Left lung (tissue), 10 donors: ENCODE measurements around the gene COA3. TPM values are rescaled to one million over a fixed set of nuclear protein-coding genes. Genes with fewer than 3 reads are reported as not detected.

Experiments
- ATAC-seq: fragments of 200-7000 bp; cut with Tn5 transposase; one replicate; pipeline ENCODE4 v1.9.1; 2020; ENCODE audit warnings: moderate library complexity
- DNase-seq, 4 donors: peaks; one replicate each; pipeline ENCODE4 v3.0.0-alpha.2; 2013 to 2020
- H3K27ac ChIP-seq, 2 donors: fragments of 200-600 bp; sonication (generic) in 1 of 2; one replicate each; pipeline versions ENCODE4 v1.5.0 to v1.8.0; 2020 to 2021
- H3K27me3 ChIP-seq, 2 donors: fragments of 200-600 bp; sonication (generic) in 1 of 2; one replicate each; pipeline versions ENCODE4 v1.5.0 to v1.8.0; 2020 to 2021
- H3K36me3 ChIP-seq, 2 donors: fragments of 200-600 bp; sonication (generic) in 1 of 2; one replicate each; pipeline versions ENCODE4 v1.5.0 to v1.8.0; 2020 to 2021
- H3K4me1 ChIP-seq, 2 donors: fragments of 200-600 bp; one replicate each; pipeline ENCODE4 v1.8.0; 2021
- H3K4me3 ChIP-seq, 2 donors: fragments of 200-600 bp; sonication (generic) in 1 of 2; one replicate each; pipeline versions ENCODE4 v1.5.0 to v1.8.0; 2020 to 2021; ENCODE audit warnings: mild to moderate bottlenecking in 1 of 2
- H3K9me3 ChIP-seq, 2 donors: fragments of 200-600 bp; sonication (generic) in 1 of 2; one replicate each; pipeline versions ENCODE4 v1.5.0 to v1.8.0; 2020 to 2021
- intact Hi-C, 2 donors: fragments of 100-400 bp; cut with DNase I; formaldehyde crosslinking; loops; one replicate each; pipeline versions ENCODE4 v1.11.2 to v1.14.2; 2022
- polyA plus RNA-seq, 6 donors: library from polyadenylated mRNA; unstranded; fragments of 120-200 nt; gene quantifications; one replicate each; pipeline ENCODE4 v1.2.1, GENCODE V29; 2013; ENCODE audit not compliant: insufficient read length in 6 of 6
- total RNA-seq, 2 donors: library from RNA; stranded (reverse); fragmentation: NEBNext Ultra II Directional; extraction: Animal tissue kit (Norgen Biotek cat#: 25700); gene quantifications; one replicate each; pipeline ENCODE4 v1.2.1, GENCODE V29; 2021
- TF ChIP-seq, protein P1 (sequence below), 2 donors: fragments of 200-600 bp; sonication (generic) in 1 of 2; IDR thresholded peaks; one replicate each; pipeline versions ENCODE4 v1.5.0 to v1.8.0; 2021; ENCODE audit warnings: antibody characterized with exemption in 2 of 2
- donor health status: DM: no; HTN: yes; CAD: no.
- donor health status: DM: no; HTN: no; CAD: no.

The COA3 gene
- total and polyA plus RNA-seq, 8 donors, result 59.1 to 96.2 (median 89.3) TPM

DNA sequence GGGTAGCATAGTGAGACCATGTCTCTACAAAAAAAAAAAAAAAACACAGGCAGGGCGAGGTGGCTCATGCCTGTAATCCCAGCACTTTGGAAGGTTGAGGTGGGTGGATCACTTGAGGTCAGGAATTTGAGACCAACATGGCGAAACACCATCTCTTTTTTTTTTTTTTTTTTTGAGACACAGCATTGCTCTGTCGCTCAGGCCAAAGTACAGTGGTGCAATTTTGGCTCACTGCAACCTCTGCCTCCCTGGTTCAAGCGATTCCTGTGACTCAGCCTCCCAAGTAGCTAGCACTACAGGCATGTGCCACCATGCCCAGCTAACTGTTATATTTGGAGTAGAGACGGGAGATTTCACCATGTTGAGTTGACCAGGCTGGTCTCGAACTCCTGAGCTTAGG, 32.4 kb downstream of the COA3 start:
- DNase-seq (no peak), ATAC-seq (no peak)
- Histone ChIP-seq H3K27me3 (peaks cover 10 to 28% of the 10 kb centered on the region in 2 donors), H3K27ac (no peak overlapping the region), H3K4me3 (no peak overlapping the region), H3K4me1 (peaks cover 4 to 6% of the 10 kb centered on the region in 2 donors), H3K36me3 (no peaks in the 10 kb centered on the region), H3K9me3 (no peaks in the 10 kb centered on the region)
- intact Hi-C loops, result no loop called here
- TF ChIP-seq, protein P1, sequence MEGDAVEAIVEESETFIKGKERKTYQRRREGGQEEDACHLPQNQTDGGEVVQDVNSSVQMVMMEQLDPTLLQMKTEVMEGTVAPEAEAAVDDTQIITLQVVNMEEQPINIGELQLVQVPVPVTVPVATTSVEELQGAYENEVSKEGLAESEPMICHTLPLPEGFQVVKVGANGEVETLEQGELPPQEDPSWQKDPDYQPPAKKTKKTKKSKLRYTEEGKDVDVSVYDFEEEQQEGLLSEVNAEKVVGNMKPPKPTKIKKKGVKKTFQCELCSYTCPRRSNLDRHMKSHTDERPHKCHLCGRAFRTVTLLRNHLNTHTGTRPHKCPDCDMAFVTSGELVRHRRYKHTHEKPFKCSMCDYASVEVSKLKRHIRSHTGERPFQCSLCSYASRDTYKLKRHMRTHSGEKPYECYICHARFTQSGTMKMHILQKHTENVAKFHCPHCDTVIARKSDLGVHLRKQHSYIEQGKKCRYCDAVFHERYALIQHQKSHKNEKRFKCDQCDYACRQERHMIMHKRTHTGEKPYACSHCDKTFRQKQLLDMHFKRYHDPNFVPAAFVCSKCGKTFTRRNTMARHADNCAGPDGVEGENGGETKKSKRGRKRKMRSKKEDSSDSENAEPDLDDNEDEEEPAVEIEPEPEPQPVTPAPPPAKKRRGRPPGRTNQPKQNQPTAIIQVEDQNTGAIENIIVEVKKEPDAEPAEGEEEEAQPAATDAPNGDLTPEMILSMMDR (IDR thresholded peaks at IDR 0.05), result no peak

DNA sequence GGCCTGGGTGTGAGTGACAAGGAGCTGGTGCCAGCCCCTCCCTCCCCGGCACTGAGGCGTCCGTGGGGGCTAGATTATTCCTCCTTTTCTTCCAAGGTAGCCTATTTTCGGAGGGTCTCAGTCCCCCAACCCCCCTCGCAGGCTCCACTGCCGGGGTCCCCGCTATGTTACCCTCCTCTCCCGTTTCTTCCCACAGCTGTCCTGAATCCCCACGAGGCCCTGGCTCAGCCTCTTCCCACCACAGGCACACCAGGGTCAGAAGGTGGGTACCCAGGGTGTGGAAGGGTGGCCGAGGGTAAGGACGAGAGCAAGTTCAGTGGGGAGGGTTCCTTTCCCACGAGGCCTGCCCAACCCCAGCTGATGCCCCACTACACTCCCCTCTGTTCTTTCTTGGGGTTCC, 36.9 kb downstream of the COA3 start:
- no peak for ATAC-seq

DNA sequence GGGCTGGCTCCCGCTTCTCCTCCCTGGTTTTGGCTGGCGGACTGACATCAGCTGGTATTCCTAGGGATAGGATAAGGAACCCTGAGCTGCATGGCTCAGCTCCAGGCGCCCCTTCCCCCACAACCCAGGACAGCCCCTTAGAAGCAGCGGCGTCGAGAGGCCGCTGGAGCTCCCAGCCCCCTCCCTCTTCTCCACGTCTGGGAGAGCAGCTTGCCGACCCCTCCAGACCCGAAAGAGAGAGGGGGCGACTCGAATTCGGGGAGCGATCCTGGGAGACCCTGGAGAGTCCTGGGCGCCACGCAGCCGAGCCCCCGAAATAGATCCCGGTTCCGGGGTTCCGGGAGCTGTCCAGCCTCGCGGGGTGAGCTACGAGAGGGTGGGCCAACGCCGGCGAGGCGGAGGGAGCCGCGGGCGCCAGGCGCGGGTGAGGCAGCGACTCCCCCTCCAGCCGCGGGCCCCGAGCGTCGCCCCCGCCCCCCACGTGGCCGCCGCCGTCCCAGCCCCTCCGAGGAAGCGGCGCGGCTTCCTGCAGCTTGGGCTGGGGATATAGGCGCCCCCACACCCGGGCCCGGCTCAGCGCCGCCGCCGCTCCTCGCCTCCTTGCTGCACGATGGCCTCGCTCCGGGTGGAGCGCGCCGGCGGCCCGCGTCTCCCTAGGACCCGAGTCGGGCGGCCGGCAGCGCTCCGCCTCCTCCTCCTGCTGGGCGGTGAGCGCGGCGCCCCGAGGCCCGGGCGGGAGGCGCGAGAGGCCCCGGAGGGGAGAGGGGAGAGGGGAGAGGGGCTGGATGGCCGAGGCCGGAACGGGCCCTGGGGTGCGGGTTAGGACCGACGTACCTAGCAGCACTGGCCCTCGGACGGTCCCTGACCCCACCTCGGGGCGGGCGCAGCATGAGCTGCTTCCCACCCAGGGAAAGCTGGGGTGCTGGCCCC, 37.6 kb downstream of the COA3 start, which contains the start of gene RAMP2:
Gene RAMP2 (plus strand): TSS at position 576 of the 930 bp plus-strand sequence. CDS start 35 bp downstream, at position 611.
- no peaks in the 10 kb centered on the region for H3K36me3 ChIP-seq
- TF ChIP-seq, protein P1 (IDR thresholded peaks at IDR 0.05), result no peak
- ATAC-seq (peak; percentile 58), DNase-seq (peak in 3 of 4 donors; percentile 56 to 83 (median 63))
- H3K4me1 ChIP-seq, result peaks cover 4 to 16% of the 10 kb centered on the region in 2 donors
- H3K27me3 ChIP-seq, result peaks cover 20 to 57% of the 10 kb centered on the region in 2 donors
- intact Hi-C loops, result loop anchor here in 1 of 2 donors (5.0 kb wide), 1 partner anchor 39 kb away; no protein-coding TSS in a partner anchor
- H3K27ac ChIP-seq, result peak within 1 kb of the TSS; percentile 78 to 80
- H3K4me3 ChIP-seq, result peak within 1 kb of the TSS; percentile 40 to 49
- H3K9me3 ChIP-seq, result no peaks in the 10 kb centered on the region

More for the DNA sequence above, 36.9 kb downstream of the COA3 start:
- H3K4me1 ChIP-seq, result peaks cover 4 to 16% of the 10 kb centered on the region in 2 donors
- DNase-seq, result no peak
- TF ChIP-seq, protein P1 (IDR thresholded peaks at IDR 0.05), result no peak
- peaks cover 20 to 57% of the 10 kb centered on the region in 2 donors for H3K27me3 ChIP-seq
- intact Hi-C loops, result loop anchor here in 1 of 2 donors (5.0 kb wide), 1 partner anchor 39 kb away; no protein-coding TSS in a partner anchor
- H3K36me3 ChIP-seq, result no peaks in the 10 kb centered on the region
- peak overlapping the region; percentile 40 to 49 for H3K4me3 ChIP-seq
- peak overlapping the region; percentile 78 to 80 for H3K27ac ChIP-seq
- H3K9me3 ChIP-seq, result no peaks in the 10 kb centered on the region

DNA sequence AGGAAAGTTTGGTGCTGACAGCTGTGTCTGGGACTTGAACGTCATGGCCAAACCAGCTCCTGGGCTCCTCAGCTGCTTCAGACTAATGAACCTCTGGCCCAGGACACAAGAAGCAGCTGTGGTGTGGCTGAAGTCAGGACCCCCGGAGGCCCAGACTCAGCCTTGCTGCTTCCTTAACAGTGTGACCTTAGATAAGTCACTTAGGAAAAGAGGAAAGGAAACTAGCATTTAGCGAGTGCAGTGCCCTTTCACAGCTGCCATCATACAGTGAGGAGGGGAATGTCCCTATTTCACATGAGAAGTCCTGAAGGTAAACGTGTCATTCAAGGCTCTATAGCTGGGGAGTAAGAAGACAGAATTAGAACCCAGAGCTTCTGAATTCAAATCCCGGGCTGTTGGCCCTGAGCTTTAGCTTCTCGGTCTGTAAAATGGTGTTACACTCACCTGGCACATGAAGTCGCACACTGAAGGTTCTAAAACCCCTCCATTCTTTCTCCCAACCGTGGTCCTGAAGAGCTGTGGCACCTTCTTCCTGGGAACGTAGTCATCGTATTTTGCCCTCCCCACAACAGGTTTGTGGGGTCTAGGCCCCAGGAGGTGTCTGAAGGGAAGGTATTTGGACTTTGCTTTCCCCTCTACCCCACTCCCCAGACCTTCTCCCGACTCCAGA, 38.4 kb downstream of the COA3 start:
- TF ChIP-seq, protein P1 (IDR thresholded peaks at IDR 0.05), result no peak
- DNase-seq (no peak), ATAC-seq (no peak)
- no peaks in the 10 kb centered on the region for H3K9me3 ChIP-seq
- peaks cover 4 to 16% of the 10 kb centered on the region in 2 donors for H3K4me1 ChIP-seq
- no peaks in the 10 kb centered on the region for H3K36me3 ChIP-seq
- H3K4me3 ChIP-seq, result peak overlapping the region in 1 of 2 donors; percentile 49
- H3K27me3 ChIP-seq, result peaks cover 20 to 57% of the 10 kb centered on the region in 2 donors
- intact Hi-C loops, result loop anchor here in 1 of 2 donors (5.0 kb wide), 1 partner anchor 38 kb away; no protein-coding TSS in a partner anchor
- H3K27ac ChIP-seq, result peak overlapping the region in 1 of 2 donors; percentile 80
